ENCODE measurements around the gene PIP5K1B.

GRCh38 chr9:68703672-68704071 is 1.4 kb upstream of the PIP5K1B start:
- TF ChIP-seq CTCF (IDR thresholded peaks at IDR 0.05; ENCODE audit: low read depth, low read length, poor library complexity, severe bottlenecking) (no peak), EZH2phosphoT487 (IDR thresholded peaks at IDR 0.05; ENCODE audit: borderline replicate concordance, low read length) (no peak)
